GM18858 (cell line): ENCODE data around the gene MYO5B.
"Not testable (repeated sequence)": the region's sequence is repeated elsewhere in the genome, so short reads cannot be mapped to it uniquely, and the experiment has no call there.

Experiments used
- ATAC-seq: cut with Tn5 transposase; IDR thresholded peaks from one replicate; pipeline ENCODE4 v1.9.1; 2021; ENCODE audit not compliant: unreplicated experiment

MYO5B gene

DNA sequence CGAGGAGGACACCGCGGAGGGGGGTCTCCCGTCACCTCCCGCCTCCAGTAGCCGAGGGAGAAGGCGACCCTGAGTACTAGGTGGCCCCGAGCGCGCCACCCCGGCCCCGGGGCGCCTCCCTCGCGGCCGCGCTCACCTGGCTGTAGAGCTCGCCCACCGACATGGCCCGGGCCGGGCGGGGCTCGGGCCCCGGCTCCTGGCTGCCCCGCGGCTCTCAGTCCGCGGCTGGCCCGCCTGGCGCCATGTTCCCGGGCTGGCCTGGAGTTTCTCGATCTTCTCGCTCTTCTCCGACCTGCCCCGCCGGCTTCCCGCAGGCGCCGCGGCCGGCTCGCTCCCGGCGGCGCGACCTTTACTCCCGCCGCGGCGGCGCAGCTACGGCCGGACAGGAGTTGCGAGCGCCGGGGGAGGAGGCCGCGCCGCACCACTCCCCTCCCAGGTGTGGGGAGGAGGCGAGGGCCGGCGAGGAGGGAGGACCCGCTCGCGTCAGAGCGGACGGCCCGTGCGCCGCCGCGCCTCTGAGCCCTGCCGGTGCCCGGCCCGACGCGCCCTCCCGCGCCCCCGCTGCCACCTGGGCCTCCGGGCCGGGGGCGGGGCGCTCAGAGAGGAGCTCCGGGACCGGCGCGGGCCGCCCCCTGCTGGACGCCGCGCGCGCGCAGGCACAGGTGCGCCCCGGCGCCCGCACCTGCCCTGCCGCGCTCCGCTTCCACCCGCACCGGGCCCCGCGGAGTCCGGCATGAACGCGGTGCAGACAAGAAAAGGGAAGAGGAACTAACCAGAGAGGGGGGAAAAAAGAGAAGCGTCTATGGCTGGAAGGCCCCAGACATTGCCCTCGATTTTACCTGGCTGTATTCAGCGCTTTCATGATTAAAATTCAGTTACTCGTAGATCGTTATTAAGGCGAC, at the start of gene MYO5B:
TSS of gene MYO5B (minus strand) at position 517 of the 902 bp plus-strand sequence. CDS start at position 163, 354 bp downstream.
- peak; percentile 57 for ATAC-seq

DNA sequence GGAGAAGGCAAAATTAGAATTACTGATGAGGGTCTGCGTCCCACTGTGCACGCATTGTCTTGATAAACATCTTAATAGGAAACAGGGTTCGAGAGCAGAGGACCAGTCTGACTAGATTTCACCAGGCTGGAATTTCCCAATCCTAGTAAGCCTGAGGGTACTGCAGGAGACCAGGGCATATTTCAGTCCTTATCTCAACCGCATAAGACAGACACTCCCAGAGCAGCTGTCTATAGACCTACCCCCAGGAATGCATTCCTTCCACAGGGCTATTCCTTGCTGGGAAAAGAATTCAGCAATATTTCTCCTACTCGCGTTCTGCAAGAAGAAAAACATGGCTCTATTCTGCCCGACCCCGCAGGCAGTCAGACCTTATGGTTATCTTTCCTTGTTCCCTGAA, 46.8 kb upstream of the MYO5B start:
- ATAC-seq, result not testable (repeated sequence)

DNA sequence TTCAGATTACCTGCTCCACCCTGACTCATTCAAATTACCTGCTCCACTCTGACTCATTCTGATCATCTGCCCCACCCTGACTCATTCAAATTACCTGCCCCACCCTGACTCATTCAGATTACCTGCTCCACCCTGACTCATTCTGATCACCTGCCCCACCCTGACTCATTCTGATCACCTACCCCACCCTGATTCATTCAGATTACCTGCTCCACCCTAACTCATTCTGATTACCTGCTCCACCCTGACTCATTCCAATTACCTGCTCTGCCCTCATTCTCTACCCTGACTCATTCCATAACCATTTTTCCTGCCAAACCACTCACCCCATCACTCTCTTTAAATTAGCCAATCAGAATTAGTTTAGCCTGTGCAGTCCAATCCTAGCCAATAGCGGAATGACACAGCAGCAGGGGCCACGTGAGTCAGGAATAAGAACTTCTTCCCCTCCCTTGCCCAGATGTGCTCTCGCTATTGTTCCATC, 45.2 kb upstream of the MYO5B start:
- no peak for ATAC-seq

DNA sequence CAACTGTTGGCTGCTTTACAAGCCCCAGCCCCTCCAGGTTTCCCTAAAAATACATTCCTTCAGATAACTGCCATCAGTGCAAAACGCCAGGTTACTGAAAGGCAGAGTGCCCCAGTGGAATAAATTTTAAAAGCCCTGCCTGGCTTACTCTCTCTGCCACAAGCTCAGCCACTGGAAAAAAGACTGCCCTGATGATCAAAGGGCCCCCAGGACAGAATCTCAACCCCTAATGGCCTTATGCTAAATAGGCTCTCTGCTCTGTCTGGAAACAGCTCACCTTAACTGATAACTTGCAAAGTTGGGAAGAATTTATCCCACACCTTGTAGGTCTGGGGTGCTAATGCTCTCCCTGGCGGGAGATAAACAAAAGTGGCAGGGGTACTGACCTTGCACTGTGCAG, 37.5 kb upstream of the MYO5B start:
- ATAC-seq, result no peak

DNA sequence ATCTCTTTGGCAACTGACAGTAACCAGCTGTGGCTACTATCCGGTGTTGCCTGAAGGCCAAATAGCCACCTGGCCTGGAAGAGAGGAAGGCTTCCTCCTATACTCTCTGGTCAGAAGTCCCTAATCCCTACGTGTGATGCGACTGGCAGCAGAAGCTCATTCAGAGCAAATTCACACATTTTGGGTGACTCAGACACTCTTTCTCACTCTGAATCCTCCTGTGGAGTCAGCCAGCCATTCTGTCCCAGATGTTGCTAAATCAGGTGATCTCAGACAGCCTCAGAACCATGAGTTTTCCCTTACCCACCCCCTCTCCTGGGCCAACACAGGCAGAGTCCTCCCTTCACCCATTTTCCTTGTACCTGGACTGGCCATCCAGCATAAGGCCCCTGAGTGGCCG, 36.7 kb upstream of the MYO5B start:
- ATAC-seq, result no peak

DNA sequence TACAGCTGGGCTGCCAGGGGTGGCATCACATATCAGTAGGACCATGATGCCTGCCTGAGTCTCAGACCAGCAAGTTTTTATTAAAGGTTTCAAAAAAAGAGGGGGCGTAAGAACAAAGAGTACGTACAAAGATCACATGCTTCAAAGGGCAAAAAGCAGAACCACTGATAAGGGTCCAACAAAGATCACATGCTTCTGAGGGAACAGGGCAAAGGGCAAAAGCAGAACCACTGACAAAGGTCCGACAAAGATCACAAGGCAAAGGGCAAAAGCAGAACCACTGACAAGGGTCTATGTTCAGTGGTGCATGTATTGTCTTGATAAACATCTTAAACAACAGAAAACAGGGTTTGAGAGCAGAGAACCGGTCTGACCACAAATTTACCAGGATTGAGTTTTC, 25.3 kb upstream of the MYO5B start:
- ATAC-seq, result not testable (repeated sequence)

DNA sequence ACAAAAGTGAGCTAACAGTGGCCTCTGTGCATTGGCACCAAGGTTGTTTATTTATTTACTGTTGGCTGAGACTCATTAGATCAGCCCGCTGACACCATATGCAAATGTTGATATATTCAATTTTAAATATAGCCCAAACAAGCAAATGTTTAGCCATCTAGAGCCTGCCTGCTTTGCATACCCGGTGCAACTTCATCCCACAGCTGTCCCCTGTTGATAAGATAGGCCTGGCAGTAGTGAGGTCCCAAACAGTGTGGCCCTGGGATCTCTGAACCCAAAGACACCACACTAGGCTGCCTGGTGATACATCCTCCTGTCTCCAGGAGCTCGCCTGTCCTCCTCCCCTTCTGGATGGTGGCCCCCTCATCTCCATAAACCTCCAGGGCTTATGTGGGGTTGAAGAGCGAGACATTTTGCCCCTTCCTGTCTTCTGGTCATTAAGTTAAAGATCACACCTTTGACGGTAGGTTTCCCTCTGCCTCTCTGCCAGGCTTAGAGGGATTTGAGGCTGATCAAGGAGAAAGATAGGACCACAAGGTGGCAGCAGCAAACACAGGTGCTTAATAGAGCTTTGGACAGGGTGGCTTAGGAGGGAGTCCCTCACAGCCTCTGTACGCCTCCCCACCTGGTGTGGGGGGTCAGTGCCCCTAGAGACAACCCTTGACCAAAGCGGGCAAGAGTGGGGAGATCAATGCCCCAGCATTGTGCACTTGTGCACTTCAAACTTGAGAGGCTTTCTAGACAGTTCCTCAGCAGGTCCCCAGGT, 23.7 kb upstream of the MYO5B start:
- no peak for ATAC-seq

DNA sequence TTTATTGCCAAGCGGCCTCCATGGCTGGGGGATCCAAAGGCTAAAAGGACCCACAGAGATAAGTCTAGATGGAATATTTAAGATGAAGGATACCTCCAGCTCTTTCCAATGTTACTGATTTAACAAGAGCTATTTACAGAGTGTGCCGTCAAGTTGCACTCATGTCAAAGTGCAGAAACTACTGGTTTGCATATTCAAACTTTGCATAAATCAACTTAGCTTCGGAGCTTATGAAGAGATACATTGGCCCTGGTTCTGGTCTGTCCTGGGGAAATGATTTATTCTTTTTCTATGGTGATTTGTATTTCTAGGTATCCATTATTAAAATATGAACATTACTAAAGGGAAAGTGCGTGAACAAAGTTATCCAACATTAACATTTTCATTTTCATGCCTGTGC, 14.4 kb upstream of the MYO5B start:
- no peak for ATAC-seq

DNA sequence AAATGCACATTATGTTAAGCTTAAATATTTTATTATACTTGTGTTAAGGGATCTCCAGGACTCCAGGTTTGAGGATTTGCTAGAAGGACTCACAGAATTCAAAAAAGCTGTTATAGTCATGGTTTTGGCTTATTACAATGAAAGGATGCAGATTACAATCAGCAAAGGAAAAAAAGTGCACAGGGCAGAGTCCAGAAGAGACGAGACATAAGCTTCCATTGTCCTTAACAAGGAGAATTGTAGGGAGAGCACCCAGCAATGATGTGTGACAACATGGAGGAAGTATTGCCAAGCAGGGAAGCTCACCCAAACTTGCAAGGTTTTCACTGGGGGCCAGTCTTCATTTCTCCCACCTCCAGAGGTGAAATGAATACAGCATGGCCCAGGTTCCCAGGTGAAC, 12.8 kb upstream of the MYO5B start:
- ATAC-seq, result no peak

DNA sequence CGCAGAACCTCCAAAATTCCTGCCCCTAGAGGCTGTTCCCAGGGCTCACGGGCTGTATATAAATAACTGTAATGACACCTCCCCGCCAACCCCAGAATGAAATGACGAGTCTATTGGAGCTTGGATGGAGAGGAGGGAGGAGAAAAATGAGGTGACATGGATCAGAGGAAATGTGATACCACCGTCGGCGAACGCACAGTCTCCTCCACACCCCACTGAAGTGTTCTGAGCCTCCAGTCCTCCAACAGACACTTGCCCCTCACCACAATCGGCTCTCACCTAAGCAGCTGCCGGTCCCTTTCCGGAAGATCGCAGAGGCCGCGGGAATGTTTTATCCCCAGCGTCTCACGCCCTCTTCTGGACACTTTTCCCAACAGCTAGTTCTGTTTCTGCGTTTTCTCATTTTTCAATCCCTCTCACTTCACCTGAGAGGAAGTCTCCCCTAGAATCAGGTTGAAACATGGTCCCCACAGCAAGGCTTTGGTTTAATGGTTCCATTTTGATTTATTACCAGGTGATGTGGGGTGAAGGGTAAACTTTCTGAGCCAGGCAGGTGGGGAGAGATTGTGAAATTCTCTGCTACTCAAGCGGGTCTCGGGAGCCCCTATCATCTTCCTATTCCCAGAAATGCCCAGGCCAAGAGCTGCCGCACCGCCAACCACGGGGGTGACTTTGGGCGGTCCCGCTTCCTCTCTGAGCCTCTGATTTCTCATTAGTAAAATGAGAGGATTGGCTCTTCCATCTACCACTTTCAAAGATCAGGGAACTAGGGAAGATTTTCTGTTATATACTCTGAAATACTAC, 9.1 kb upstream of the MYO5B start:
- no peak for ATAC-seq

DNA sequence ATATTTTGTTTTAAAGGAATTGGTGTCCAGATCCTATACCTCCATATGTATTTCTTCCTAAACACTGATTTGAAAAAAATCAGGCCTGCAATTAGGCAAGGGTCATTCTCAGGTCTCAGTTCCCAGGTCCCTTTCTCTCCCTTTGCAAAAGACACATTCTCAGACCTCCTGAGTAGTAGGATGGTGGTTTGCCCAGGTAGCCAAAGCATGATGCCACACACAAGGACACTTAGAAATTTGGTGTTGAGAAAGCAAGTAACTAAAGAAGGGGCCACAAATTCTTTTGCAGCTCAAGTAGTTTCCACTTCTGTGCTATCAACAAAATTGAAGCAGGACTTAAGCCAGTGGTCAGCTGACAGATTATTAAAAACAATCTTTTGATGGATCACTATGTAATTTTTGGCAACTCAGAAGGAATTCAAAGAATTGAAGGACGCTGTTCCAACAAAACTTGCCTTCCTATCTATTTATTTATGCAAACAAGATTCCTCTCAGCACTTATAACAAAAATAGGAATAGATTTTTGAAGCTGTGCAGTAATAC, 6.6 kb upstream of the MYO5B start:
- ATAC-seq, result no peak

DNA sequence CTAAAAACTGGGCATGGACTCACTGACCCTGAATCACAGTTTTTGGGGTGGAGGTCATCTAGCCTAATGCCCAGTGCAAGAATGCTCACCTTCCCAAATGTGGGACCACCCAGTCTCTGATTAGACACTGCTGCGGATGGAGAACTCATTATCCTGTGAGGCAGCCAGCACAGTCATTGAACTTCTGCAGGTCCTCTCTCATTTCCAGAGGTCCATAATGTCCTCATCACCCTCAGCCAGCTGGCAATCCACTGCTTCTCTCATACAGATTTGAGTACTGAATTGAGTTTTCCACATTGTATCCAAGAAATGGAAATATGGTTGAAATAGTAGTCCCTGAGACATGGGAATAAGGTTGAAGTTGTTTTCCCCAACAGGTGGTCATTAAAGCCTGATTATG, 5.0 kb upstream of the MYO5B start:
- no peak for ATAC-seq

DNA sequence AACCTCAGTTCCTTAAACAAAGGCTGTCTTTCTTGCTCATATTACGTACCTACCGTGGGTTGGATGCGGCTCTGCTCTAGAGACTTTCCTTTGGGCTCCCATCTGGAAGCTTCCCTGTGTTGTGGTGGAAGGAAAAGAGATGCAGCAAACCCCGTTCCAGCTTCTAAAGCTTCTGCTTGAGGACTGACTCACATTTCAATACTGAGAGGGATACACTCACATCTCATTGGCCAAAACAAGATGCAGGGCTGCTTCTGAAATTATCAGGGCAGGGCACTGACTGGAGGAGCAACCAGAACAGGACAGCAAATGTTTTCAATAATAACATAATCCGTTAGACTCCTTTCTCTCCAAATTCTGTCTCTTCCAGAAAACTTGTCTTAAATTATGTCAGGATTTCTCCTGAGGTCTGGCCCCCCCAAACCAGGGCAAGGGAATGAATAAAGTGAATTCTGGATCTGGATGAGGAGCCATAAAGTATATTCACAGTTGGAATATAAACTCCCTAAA, 4.5 kb upstream of the MYO5B start:
- ATAC-seq, result no peak

DNA sequence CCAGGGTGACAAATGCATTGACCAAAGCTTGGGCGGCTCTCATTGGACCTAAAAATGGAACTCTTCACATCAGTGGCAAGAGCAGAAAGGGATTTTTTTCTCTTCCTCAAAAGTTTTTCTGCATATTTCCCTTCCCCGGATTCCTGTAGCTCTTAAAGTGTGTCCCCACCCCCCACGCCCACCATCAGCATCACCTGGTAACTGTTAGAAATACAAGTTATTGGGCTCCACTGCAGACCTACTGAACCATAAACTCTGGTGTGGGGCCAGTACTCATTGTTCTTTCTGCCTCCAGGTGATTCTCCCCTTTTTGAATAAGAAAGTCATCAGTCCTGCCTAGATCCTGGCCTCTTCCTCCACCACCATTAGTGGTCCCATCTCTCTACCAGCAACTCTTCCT, 1.3 kb upstream of the MYO5B start:
- ATAC-seq, result no peak

DNA sequence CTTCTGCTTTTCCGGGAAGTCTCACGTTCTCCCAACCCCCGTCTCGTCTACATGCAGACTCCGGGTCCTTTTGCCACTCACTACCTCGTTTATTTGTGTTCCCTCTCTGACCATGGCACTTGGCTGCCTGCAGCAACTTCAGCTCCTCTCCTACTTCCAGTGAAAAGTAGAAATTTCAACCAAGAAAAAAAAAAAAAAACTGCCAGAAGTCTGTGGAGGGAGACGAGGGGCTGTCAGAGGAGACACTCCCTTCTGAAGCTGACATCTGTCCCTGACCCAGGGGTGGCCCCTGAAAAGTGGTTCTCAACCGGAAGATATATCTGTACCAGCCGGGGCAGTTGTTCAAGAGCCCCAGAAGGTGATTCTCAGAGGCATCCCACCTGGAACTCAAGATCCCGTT, 742 bp upstream of the MYO5B start:
- no peak for ATAC-seq

DNA sequence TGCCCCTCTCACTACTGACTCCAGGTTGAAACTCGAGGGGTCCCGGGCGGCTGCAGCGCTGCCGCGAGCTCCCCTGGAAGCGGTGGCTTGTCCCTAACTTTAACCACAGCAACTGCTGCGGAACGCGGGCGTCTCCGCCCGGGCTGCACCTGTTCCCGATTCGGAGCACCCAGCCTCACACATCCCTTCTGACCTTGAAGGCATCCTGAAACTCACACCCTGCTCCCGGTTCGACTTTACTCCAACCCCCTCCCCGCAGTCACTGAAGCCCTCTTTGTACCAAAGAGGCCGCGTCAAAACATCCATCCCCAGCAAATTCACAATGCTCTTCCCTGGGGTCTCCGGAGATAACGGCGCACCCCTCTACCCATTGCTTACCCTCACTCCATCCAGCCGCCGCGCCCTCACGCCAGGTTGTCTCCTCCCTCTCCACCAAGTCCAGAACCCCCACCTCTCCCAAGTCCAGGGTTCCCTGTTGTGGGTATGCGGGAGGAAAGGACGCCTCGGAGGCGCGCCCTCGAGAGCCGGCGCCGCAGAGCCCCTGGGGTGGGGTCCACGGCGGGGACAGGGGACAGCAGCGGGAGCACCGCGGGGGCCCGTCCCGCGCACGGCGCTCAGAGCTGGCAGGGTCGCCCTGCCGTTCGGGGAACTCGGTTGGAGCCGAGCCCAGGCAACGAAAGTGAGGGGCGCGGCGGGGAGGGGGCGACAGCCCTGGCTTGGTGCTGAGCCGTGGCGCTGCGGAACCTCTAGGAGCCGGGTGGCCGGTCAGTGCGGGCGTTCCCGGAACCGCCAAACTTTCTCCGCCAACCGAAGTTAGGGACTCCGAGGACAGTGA, 934 bp downstream of the MYO5B start:
- no peak for ATAC-seq

DNA sequence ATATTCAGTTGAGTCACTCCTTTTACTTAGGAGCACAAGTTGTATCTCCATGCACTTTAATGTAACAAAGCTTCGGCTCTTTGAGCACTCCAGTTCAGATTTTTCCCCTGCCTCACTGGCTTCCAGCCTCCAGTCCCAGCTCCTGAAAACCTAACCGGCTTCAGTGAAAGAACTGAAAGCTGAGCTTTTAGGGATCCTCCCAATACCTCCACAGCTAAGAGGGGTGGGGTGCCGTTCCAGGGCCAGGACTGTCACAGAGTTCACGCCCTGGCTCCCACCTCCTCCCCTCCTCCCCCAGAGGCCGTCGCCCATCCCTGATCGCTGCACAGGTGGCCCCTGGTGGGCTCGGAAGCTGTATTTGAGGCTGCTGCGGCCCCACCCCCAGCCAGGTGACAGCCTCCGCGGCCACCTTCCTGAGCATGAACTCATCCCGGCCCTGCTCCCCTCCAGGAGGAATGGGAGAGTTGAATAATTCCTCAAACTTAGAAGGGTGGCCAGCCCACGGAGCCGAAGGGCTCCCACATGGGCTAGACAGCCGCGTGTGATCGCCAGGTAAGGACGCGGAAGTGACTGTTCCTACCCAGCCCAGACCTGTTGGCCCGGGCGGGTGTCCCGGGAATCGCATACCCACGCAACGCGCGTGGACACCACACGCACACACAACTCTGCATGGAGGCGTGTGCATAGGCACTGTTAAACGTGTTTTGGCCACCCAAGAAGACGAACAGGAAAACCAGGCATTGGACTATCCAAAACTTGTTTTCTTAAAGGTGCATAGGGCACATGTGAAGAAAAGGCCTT, 1.8 kb downstream of the MYO5B start:
- no peak for ATAC-seq

DNA sequence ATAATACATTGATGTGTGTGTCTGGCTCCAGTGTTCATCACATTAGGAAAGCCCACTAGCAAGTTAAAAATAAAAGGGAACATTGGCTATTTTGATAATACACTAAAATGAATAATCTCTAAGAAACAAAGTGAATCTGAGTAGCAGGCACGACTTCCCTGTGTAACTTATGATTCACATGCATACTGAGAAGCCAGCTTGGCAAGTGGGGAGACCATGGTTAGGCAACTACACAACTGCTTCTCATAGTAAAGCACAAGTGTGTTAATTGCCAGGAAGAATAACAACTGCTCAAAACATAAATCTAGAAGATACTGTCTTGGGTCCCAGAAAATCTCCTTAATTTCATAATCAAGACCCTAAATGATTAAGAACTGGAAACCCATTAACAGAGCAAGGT, 4.0 kb downstream of the MYO5B start:
- no peak for ATAC-seq

DNA sequence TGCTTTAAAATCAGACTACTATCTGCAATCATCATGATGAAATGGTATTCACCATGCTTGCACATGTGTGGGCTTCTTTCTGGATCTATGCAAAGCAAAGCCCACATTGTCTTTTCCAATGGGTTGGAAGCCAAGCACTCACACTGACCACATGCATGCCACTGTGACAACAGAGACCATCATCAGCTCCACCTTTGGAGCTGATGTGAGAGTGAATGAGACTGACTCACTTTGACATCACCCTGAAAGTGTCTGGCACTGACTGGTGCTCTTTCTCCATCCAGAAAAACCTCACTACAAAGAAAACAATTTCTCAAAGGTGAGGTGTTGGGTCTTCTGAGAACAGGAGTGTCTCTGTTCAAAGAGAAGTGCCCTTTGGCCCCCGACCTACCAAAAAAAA, 4.7 kb downstream of the MYO5B start:
- ATAC-seq, result no peak
